OCI-LY7 (cell line): ENCODE results near the gene CD302.
"Not testable (repeated sequence)": the region's sequence is repeated elsewhere in the genome, so short reads cannot be mapped to it uniquely, and the experiment has no call there.

Experiments used
- CTCF ChIP-seq: fragments of 200-600 bp; sonication (generic); conservative IDR thresholded peaks from 2 replicates; pipeline ENCODE4 v1.5.1; 2014; ENCODE audit warnings: mild to moderate bottlenecking, antibody characterized with exemption, low read length, moderate library complexity, mixed read lengths
- EZH2phosphoT487 ChIP-seq: fragments of 200-600 bp; sonication (generic); IDR thresholded peaks from 2 replicates; pipeline ENCODE4 v1.6.1; 2018; ENCODE audit warnings: low read depth, borderline replicate concordance, mild to moderate bottlenecking, mixed run types, antibody characterized with exemption, low read length, moderate library complexity, mixed read lengths

GRCh38 chr2:159822478-159822833 is 24.4 kb upstream of the CD302 start:
- TF ChIP-seq CTCF, EZH2phosphoT487: not testable (repeated sequence)
